ENCODE measurements around the gene NSD2. TPM values are rescaled to one million over a fixed set of nuclear protein-coding genes. Genes with fewer than 3 reads are reported as not detected.
A peak's percentile ranks its signal among the peaks of the same experiment; 100 is the strongest.
"Not testable (repeated sequence)": the region's sequence is repeated elsewhere in the genome, so short reads cannot be mapped to it uniquely, and the experiment has no call there.

The NSD2 gene
- polyA plus RNA-seq, 3 donors = 80.1 to 85.2 (median 81.7) TPM

DNA sequence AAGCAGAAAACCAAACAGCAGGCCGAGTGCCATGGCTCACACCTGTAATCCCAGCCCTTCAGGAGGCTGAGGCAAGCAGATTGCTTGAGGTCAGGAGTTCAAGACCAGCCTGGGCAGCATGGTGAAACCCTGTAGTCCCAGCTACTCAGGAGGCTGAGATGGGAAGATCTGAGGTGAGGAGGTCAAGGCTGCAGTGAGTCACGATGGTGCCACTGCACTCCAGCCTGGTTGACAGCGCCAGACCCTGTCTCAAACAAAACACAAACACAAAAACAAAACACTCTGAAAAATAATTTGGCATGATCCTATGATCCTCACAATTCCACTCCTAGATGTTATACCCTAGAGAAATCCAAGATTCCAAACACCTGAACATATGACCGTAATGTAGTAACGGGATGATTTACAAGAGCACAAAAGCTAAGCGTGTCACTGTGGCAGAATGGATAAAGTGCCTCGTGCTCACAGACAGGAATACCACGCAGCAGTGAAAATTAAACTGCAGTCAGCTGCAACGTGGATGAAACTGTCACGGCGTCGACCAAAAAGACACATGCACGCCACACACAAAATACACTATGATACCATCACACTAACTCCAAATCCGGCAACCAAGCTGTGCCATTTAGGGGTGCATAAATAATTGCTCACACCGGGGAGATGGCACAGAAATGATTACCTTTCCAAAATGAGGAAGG is 135.9 kb downstream of the NSD2 start:
- DNase-seq (ENCODE audit: extremely low read depth in 1 of 11, low read depth in 9 of 11, low spot score in 4 of 11) = no peak

DNA sequence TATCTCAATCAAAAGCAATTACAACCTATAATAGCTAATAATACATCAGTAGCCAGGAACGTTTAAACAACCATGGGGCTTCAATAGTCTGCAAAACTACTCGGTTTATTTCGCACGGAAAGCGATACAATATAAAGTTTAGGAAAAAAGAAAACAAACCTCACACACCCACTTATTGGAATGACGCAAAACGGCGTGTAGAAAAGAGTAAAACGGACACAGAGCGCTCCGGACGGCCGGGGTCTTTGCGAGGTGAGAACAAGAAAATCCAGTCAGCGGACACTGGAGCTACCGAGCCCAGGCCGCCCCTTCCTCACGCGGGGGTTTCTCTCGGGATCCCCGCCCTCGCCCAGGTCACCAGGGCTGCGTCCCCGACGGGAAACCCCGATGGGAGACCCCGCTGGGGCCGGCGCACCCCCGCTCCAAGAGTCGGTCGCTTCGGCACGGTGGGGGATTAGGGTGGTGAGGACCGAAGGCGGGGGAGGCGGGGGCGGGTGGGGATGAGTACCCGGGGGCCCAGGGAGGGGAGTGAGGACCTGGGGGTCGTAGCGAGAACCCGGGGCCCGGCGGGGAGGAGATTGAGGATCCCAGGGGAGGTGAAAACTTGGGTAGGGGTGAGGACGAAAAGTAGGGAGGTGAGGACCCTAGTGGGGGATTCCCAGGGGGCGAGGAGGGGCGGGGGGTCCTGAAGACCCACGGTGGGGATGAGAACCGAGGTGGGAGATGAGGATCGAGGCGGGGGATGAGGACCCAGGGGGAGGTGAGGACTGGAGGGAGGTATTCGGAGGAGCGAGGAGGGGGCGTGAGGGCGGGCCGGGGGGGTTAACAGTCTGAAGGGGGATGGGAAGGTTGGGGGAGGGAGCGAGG is 136.8 kb downstream of the NSD2 start:
- no peak for DNase-seq (ENCODE audit: extremely low read depth in 1 of 11, low read depth in 9 of 11, low spot score in 4 of 11)

DNA sequence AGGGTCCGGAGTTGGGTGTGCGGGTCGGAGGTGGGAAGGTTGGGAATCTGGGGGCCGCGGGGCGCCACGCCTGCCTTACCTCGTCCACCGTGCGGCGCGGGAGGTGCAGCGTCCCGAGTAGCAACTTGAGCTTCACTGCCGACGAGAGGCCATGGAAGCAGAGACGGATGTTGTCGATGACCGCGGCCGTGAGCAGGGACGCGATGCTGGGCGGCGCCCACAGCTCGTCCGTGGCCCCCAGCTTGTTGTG is 137.4 kb downstream of the NSD2 start:
- no peak for DNase-seq (ENCODE audit: extremely low read depth in 1 of 11, low read depth in 9 of 11, low spot score in 4 of 11)

DNA sequence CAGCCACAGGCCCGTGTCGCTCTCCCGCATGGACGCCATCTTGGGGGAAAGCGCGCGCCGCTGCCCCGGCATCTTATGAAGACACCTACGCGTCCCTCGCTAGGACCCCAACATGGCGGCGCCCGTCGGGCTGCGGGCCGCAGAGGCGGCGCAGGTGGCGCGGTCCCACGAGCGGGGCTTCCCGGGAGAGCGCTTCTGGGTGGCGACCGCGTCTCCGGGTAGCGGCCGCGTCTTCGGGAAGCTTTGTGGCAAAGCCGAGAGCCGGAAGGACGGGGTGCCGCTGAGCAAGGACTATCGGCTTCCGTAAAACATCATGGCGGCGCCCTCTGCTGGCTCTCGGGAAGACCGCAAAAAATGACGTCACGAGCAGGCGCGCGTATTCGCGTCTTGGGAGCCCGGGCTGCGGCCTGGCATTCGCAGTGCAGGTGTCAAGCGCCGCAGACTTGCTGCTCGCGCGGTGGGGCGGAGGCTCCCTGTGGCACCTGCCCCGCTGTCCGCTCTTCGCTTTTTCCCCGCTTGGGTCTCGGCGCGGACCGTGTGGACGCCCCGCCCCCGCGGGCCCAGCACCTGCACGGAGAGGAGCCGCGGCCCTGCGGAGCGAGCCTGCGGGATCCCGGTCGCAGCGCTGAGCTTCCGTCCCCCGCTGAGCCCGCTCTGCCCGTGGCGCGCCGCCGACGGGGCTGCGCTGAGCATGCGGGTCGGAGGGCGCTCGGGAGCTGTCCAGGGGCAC is 137.9 kb downstream of the NSD2 start, which contains the start of gene NELFA:
Gene NELFA, minus strand, starts transcription at position 54 of the 730 bp plus-strand sequence. Its CDS starts 15 bp downstream, at position 39.
- DNase-seq (ENCODE audit: extremely low read depth in 1 of 11, low read depth in 9 of 11, low spot score in 4 of 11) = peak; percentile 86 to 95 (median 94)

DNA sequence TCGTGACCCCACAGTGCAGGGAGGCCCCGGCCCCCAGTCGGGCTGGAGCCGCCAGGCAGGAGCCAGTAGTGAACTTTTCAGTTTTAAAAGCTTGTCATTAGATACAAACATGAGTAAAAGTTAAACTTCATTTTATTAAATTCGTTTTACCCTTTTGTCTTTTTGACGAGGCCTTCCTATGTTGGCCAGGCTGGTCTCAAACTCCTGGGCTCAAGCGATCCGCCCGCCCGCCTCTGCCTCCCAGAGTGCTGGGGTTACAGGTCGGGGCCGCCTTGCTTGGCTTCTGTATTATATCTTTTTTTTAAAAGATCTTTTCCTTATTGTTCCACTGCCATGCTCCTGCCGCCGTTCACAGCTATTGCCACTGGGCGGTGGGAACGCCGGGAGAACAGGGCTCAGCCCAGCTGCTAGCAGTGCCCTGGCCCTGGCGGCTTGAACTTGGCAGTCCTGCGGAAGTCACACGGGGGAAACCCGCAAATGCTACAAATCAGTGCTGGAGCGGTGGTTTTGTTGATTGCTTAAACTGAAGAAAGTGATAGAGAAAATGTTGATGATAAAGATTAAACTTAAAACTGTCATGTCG is 138.5 kb downstream of the NSD2 start:
- DNase-seq (ENCODE audit: extremely low read depth in 1 of 11, low read depth in 9 of 11, low spot score in 4 of 11) = peak in 4 of 11 donors; percentile 17 to 54 (median 36)

DNA sequence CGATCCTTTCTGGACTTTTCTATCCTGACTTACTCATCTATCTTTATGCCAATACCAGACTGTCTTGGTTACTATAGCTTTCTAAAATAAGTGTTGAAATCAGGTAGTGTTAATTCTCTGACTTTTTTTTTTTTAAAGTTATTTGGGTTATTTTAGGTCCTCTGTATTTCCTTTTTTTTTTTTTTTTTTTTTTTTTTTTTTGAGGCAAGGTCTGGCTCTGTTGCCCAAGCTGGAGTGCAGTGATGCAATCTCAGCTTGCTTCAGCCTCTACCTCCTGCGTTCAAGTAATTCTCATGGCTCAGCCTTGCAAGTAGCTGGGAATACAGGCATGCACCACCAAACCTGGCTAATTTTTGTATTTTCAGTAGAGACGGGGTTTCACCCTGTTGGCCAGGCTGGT is 140.4 kb downstream of the NSD2 start:
- no peak for DNase-seq (ENCODE audit: extremely low read depth in 1 of 11, low read depth in 9 of 11, low spot score in 4 of 11)

DNA sequence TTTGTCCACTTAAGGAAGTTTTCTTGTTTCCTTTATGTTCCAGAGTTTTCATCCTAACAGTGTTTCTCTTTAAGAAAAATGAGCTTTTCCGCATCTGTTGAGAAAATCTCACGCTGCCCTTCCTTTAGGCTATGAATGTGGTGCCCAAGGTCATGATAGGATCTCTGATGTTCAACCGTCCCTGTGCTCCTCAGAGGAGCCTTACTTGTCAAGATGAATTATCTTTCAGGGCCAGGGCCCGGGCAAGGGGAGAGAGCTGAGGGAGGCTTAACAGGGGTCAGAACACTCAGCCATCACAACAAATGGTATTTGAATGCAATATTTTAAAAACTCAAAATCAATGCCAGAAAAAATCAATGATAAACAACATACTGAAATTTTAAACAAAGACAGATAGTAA is 143.8 kb downstream of the NSD2 start:
- no peak for DNase-seq (ENCODE audit: extremely low read depth in 1 of 11, low read depth in 9 of 11, low spot score in 4 of 11)

DNA sequence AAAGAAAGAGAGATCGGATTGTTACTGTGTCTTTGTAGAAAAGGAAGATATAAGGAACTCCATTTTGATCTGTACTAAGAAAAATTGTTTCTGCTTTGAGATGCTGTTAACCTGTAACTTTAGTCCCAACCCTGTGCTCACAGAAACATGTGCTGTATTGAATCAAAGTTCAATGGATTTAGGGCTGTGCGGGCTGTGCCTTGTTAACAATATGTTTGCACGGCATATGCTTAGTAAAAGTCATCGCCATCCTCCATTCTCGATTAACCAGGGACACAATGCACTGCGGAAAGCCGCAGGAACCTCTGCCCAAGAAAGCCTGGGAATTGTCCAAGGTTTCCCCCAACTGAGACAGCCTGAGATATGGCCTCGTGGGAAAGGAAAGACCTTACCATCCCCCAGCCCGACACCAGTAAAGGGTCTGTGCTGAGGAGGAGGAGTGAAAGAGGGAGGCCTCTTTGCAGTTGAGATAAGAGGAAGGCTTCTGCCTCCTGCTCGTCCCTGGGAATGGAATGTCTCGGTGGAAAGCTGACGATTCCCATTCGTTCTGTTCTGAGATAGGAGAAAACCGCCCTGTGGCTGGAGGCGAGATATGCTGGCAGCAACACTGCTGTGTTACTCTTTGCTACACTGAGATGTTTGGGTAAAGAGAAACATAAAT is 150.3 kb downstream of the NSD2 start:
- not testable (repeated sequence) for DNase-seq (ENCODE audit: extremely low read depth in 1 of 11, low read depth in 9 of 11, low spot score in 4 of 11)

DNA sequence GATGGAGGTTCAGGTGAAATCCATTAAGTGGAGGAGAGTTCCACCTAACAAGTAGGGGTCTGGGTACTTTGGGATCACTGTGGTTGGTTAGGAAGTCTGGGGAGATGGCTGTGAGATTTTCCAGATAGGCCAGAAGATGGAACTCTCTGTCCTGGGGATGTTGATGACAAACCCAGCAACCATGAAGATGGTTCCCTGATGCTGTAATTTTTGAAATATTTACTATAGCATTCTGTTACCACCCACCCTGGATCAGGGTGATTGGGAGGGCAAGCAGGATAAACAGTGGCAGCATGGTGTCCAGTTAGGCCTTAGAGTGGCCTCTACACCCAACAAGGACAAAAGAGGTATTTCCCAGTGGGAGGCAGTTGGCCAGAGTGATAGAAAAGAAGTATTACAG is 153.5 kb downstream of the NSD2 start:
- DNase-seq (ENCODE audit: extremely low read depth in 1 of 11, low read depth in 9 of 11, low spot score in 4 of 11) = no peak

DNA sequence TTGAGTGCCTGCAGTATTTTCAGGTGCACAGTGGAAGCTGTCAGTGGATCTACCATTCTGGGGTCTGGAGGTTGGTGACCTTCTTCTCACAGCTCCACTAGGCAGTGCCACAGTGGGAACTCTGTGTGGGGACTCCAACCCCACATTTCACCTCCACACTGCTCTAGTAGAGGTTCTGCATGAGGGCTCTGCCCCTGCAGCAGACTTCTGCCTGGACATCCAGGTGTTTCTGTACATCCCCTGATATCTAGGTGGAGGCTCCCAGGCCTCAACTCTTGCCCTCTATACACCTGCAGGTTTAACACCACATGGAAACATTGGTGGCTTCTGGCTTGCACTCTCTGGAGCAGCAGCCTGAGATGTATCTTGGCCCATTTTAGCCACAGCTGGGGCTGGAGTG is 154.6 kb downstream of the NSD2 start:
- DNase-seq (ENCODE audit: extremely low read depth in 1 of 11, low read depth in 9 of 11, low spot score in 4 of 11) = no peak

DNA sequence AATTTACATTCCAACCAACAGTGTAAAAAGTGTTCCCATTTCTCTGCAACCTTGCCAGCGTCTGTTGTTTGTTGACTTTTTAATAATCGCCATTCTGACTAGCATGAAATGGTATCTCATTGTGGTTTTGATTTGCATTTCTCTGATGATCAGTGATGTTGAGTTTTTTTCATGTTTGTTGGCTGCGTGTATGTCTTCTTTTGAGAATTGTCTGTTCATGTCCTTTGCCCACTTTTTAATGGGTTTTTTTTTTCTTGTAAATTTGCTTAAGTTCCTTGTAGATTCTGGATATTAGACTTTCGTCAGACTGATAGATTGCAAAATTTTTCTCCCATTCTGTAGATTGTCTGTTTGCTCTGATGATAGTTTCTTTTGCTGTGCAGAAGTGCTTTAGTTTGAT is 155.9 kb downstream of the NSD2 start:
- DNase-seq (ENCODE audit: extremely low read depth in 1 of 11, low read depth in 9 of 11, low spot score in 4 of 11) = not testable (repeated sequence)

DNA sequence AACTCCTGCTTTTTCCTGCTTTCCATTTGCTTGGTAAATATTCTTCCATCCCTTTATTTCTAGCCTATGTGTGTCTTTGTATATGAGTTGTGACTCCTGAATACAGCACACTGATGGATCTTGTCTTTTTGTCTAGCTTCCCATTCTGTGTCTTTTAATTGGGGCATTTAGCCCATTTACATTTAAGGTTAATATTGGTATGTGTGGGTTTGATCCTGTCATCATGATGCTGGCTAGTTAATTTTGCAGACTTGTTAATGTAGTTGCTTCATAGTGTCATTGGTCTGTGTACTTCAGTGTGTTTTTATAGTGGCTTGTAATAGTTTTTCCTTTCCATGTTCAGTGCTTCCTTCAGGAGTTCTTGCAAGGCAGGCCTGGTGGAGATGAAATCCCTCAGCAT is 160.0 kb downstream of the NSD2 start:
- DNase-seq (ENCODE audit: extremely low read depth in 1 of 11, low read depth in 9 of 11, low spot score in 4 of 11) = not testable (repeated sequence)

Other genes starting within 250 kb of the NSD2 start
- gene FAM53A, start 187.1 kb upstream of the NSD2 start, polyA plus RNA-seq (ENCODE audit: insufficient read length in 3 of 3) = 1 to 10 TPM; 2.0 to 3.0 (median 2.8) TPM
- 100 to 1,000 TPM in 1 of 3 donors, 10 to 100 TPM in 2; 73.1 to 105 (median 89.0) TPM for gene SLBP, start 159.1 kb upstream of the NSD2 start, polyA plus RNA-seq (ENCODE audit: insufficient read length in 3 of 3)
- gene TMEM129, start 150.1 kb upstream of the NSD2 start, polyA plus RNA-seq (ENCODE audit: insufficient read length in 3 of 3) = 10 to 100 TPM; 33.0 to 51.1 (median 48.1) TPM
- gene TACC3, start 149.9 kb upstream of the NSD2 start, polyA plus RNA-seq (ENCODE audit: insufficient read length in 3 of 3) = 10 to 100 TPM; 40.0 to 56.0 (median 50.8) TPM
- 100 to 1,000 TPM in 1 of 3 donors, 10 to 100 TPM in 2; 67.4 to 139 (median 98.6) TPM for gene FGFR3, start 78.1 kb upstream of the NSD2 start, polyA plus RNA-seq (ENCODE audit: insufficient read length in 3 of 3)
- 10 to 100 TPM; 21.5 to 28.7 (median 25.7) TPM for gene LETM1, start 15.2 kb upstream of the NSD2 start, polyA plus RNA-seq (ENCODE audit: insufficient read length in 3 of 3)
- gene NELFA, start 137.6 kb downstream of the NSD2 start, polyA plus RNA-seq (ENCODE audit: insufficient read length in 3 of 3) = 10 to 100 TPM; 27.3 to 47.6 (median 38.4) TPM
- 1 to 10 TPM; 5.8 to 8.1 (median 6.2) TPM for gene NAT8L, start 187.9 kb downstream of the NSD2 start, polyA plus RNA-seq (ENCODE audit: insufficient read length in 3 of 3)

Data from renal cortex interstitium (tissue), 11 donors.